CD4-positive, alpha-beta T cell treated with Interferon gamma for 1 hour (primary cell): ENCODE measurements around the gene QRICH2.
"Not testable (repeated sequence)": the region's sequence is repeated elsewhere in the genome, so short reads cannot be mapped to it uniquely, and the experiment has no call there.

ENCODE experiments used
- DNase-seq: peaks from one replicate; pipeline ENCODE4 v3.0.0-alpha.2; 2020

QRICH2 gene

DNA sequence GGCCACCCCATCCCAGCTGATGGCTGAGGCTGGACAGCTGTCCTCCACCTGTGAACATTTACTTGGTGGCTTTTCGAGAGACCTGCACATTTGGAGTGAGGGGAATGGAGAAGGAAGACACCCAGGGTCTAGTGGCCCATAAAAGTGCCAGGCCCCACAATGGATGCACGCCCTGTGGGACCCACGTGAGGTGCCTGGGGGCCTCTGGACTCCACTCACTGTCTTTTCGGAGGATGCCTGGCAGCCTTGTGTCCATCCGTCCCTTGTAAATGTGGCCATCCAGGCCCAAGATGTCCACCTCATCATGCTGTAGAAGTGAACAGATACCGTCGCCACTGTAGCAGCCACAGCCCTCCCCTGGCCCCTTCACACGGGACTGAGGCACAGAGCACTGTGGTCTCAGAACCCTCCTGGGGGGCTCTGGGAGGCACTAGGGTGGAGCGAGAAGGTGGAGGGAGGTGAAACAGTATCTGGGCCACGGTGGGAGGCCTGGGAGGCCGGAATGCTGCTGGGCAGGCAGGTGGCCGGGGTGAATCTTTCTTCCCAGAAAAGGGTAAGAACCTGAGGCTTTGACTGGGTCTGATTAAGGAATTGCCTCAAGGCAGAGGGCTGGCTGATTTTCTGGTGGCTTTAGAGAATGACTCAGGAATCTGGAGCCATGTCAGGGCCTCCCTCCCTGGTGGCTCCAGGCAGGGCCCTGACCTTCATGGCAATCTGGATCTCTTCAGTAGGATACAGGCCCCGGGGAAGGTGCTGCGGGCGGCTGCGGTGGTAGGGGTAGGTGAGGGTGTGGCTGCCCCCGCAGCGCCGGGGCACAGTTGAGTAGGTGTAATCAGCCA lies 31.4 kb downstream of the QRICH2 start:
- no peak for DNase-seq

DNA sequence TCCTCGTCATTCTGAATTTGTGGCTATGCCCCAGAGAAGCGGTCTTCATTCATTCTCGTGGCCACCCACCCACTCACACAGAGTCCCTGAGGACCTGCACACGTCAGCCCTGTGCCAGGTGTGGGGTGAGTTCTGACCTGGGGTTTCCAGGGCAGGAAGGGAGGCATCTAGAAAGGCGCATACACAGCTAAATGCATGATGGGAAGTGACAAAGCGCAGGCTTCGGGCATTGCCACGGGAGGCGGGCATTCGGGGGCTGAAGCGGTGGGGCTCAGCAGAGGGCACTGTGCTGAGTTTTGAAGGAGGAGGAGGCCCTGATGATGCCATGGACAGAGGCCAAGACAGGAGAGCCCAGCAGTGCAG lies 32.0 kb downstream of the QRICH2 start:
- DNase-seq = no peak

DNA sequence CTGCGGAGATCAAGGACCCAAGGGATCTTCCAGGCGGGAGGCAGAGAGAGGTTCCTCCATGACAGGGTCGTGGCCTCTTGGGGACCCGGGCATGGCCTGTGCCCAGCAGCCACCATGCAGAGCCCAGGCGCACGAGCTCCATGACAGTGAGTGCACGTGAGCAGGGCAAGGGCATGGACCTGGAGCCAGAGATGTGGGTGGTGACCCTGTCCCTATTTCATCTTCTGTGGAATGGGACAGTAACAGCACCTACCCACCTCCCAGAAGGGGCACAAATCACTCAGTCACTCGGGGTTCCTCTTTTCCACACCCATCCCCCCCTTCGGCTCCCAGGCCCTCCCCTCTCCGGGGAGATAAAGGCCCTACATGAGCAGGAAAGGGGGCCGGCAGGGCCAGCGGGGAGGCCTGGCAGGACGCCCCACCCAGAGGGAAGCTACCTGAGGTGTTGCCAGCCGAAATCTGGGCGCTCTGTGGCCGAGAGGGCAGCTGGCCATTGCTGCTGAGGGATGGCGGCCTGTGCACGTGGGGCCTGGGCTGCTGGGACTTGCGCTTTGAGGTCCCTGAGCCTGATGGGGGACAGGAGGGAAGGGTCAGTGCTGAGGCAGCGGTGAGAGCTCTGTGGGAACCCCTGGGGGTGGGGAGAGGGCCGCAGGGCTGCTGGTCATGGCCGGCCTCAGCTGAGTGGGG lies 32.6 kb downstream of the QRICH2 start:
- no peak for DNase-seq

DNA sequence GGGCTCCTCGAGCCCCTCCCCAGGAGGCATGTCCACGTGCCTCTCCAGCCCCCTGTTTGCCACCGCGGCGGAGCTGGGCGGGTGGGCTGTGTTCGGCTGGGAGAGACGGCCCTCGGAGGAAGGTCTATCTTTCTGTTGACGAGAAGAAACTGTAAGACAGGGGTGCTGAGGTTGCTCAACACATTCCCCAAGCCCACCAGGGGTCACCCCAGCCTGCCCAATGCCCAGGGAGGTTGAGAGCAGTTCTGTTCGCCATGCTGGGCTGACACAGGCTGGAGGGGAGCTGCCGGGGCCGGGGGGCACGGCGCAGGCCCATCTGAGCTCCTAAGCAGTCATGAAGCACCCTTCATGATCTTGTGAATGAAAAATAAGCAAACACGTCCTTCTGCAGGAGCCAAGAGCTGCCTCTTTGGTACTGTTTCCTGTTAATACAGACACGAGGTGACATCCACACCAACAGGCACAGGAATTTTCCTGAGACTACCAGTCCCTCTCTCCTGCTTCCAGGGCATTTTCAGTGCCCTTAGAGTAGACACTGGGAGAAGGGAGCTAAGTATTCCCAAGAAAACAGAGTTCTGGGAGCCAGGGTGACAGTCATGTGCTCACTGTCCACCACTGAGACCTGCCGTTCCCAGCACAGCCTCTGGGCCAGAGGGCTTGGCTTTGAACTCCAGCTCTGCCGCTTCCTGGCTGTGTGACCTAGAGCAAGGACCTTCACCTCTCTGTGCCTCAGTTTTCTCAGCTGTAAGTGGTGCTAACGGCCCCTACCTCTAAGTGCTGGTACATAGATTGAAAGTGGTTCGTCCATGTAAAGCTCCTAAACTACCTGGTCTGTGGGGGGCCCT lies 33.7 kb downstream of the QRICH2 start:
- no peak for DNase-seq

DNA sequence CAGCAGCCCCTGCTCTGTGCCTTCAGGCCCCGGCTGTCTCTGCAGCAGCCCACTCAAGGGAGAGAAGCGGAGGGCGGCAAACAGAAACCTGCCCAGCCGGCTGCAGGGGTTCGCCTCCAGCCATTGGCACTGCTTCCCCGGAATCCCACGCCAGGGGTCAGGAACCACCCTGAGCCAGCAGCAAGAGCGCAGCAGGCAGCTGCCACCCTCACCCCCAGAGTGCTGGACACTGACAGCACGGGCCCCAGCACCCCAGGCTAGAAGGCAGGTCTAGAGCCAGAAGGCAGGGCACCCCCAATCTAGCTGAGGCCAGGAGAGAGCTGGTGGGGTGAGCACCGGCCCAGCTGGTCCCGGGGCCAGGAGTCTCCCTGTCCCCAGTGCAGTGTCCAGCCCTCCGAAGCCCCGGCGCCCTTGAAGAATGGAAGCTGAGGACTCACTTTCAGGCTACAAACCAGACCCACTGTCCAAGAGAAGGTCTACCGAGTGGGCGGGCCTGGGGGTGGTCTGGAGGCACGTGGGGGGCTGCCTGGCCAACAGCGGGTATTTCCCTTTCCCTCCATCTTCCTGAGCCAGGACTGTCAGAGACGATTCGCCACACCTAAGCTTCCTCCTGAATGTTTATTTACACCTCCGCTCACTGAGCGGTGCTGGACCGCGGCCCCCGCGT lies 34.5 kb downstream of the QRICH2 start:
- no peak for DNase-seq

DNA sequence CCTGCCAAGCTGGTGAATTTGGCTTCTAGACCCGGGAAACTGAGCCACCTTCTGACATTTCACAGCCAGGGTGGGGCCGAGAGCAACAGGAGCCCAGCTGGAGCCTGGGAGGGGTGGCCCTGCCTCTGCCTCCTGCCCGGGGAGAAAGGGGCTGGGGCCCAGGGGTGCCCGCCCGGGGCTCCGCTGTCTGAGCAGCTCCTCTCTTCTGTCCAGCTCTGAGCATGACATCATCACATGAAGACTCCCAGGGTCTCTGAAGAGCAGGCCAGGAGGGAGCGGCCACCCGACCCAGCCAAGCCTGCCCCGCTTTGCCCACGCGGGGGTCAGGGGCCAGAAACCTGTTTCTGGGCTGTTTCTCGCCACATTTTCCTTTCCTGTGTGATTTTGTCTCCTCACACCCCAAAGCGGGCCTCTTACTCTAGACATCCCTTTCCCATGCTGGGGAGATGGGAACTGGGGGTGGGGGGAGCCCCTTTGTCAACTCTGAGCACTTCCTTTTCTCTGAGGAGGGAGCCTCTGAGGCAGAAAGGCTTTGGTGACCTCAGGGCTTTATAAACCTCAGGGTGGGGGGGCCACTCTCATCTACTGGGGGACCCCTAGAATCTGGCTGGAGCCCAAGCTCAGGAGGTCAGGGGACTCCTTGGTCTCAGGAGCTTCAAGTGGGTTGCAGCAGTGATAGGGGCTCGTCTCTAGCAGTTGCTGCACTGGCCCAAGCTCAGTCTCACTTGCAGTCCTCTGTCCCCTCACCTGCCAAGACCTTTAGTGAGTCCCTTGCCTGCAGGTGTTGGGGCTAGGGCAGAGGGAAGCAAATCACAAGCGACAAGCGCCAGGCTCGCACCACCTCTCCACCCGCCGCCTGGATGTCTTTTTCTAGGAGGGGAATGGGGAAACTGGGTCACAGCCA lies 35.3 kb downstream of the QRICH2 start:
- peak; percentile 48 for DNase-seq

DNA sequence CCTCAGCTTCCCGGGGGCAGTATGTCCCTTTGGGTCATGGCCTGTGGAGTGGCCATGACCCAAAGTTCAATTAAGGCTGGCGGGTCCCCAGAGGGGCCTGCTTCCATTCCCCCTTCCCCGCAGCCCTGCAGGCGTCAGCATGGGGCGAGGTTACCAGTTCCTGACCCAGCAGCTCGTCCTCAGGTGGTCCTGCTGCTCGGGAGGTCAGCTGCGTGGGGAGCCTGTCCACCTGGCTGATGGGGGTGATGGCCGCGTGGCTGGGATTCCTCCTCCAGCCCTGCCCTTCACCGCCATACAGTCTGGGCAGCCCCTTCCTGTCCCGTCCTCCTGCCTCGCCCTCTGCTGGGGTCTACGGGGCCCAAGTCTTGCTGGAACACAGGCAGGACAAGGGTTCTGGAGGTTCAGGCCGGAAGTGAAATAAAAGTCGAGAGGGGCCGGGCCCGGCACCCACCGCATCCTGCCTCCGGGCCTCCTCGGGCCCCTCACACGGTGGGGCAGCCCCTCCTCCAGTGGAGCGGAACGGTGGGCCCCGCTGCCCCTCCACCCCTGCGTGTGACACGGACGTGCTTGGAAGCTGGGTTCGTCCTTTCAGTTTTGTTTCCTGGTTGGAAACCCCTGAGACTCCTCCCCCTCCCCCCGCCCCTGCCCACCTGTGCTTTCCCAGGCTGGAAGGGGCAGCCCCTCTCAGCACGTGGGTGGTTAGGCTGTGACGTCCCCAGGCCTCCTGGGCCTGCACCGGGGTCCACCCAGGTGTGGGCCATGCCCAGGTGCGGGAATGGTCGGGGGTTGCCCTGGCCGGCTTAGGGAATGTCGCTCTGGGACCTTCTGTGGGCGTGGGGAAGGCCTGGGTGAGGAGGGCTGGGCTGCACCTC lies 36.2 kb downstream of the QRICH2 start:
- DNase-seq = peak; percentile 90

DNA sequence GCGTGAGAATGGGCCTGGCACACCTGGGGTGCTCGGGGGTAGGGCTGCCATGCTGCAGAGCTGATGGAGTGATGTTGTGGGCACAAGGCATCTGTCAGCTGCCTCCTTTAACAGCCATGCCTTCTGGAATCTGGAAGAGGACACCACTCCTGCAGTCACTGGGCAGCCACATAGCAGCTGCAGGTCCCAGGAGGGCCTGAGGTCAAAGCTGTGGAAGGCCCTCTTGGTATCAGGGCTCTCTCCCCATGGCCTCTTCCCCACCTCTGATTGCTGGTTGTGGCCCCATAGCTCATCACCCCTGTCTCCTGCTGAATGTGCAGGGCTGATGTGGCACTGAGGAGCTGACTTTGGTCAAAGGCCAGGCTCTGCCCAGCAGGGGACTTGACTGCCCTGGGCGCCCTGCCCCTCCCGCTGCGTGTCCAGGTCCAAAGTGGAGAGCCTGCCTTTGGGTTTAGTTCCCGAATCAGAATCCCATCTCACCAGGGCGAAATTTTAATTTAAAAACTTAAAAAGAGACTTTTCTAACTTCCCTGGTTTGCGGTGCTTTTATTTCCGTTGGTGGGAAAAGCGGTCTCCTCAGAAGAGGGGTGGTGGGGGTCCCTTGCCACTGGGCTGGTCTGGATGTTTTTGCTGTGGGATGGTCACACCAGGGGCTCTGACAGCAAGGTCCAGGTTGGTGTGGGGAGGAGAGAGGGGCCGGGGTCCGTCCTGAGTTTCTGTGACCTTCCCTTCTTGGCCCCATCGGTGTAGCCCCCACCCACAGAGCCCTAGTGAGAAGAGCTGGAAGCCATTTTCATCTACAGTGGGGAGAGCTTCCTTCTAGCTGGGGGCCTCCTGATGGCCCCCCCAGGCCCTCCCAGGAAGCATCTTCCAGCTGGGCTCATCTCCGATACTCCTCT lies 37.1 kb downstream of the QRICH2 start:
- no peak for DNase-seq

DNA sequence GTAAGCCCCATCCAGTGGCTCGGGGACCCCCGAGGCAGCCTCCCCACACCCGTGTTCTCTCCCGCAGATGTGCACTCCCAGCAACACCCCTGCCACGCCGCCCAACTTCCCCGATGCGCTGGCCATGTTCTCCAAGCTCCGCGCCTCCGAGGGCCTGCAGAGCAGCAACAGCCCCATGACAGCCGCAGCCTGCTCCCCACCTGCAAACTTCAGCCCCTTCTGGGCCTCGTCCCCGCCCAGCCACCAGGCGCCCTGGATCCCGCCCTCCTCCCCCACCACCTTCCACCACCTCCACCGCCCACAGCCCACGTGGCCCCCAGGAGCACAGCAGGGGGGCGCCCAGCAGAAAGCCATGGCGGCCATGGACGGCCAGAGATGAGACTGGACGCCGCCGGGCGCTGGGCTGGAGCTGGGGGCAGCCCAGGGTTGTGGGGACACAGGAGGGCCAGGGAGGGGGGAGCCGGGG lies 37.9 kb downstream of the QRICH2 start:
- DNase-seq = no peak

DNA sequence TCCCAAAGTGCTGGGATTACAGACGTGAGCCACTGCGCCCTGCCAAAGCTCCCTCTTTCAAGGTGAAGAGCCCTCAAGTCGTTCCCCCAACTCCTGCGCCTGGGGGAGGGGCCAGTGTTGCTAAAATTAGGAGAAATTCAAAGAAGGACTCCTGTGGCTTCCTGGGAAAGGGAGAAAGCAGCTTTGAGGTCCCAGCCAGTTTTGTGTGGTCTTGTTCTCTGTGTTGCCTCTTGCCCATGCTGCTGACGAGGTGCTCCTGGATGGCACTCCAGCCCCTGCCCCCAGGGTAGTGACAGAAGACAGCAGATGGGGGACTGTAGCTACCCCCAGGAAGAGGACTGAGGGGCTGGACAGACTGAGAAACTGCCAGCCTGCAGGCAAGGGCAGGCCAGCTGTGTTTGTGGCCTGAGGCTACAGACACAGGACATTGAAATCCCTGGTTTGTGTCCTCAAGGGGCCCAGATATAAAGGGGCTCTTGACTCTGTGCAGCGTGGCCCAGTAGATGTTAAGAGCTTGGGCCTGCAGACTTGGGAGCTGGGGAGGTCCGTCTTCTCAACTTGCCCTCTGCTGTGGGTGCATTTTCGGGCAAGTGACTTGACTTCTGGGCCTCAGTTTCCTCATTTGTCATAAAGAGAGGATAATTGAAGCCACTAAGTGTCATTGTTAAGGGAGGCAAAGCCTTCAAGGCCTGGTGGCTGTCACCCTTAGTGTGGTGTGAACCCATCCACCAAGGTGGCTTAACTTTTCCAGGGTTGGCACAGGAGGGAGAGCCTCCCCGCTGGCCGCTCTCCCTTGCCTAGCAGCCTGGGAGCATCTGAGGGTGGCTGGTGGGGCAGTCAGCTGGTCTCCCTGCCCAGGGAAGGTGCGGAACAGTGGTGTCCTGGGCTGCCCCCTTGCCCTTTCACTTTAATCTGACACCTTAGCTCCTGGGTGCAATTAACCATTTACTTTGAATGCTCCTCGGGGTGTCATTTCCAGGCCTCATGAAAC lies 38.8 kb downstream of the QRICH2 start:
- DNase-seq = no peak

DNA sequence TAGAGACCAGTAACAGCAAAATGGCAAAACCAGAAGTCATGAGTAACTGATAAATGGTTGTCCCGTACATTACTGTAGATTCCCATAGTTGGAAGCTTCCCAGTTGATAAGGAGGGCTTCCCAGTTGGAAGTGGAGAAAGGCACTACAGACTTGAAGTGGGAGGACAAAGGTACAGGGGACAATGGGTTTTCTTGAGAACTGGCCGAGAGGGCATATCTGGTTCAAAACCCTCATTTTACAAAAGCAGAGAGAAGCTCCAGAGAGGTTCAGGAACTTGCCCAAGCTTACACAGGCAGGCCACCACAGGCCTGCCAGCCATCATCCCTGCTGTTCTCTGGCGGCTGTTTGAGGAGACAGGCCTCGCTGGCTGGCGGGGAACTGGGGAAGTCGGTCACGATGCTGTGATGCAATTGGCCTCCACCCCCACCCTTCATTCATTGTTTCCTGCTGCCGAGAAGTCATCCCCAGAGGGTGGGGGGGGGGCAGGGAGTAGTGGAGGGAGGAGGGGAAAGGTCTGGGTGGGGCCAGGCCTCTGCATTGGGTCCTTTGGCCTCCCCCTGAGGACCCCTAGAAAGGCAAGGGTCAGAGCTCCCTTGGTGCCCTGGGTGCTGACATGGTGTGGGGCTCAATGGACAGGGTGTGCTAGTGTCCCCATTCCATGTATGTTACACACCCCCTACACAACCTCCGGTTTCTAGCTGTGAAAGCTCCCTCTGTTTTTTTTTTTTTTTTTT lies 39.9 kb downstream of the QRICH2 start:
- peak; percentile 84 for DNase-seq

DNA sequence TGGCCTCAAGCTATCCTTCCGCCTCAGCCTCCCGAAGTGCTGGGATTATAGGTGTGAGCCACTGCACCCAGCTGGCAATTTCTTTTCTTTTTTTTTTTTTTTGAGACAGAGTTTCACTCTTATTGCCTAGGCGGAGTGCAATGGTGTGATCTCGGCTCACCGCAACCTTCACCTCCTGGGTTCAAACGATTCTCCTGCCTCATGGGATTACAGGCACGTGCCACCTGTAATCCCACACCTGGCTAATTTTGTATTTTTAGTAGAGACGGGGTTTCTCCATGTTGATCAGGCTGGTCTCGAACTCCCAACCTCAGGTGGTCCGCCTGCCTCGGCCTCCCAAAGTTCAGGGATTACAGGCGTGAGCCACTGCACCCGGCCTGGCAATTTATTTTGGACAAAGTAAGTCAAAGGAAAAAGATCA lies 40.5 kb downstream of the QRICH2 start:
- not testable (repeated sequence) for DNase-seq

DNA sequence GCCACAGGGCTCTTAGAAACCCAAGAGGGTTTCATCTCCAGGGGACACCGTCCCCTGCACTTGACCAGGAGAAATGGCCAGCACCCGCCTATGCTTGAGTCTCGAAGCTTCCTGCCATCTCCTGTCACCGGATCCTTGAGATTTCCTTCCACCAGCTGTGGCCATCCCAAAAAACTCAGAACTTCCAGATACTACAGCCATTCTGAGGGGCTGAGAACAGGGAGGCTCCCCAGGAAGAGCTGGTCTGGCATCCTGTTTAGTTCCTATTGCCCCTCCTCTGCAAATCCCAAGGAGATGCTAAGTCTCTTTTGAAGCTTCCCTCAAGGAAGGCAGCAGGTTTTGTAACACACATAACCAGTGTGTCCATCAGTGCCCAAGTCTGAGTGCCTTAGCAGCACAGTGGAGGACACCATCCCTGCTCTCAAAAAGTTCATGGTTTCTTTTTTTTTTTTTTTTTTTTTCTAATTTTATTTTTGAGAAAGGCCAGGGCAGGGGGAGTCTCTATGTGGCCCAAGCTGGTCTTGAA lies 41.0 kb downstream of the QRICH2 start:
- no peak for DNase-seq

DNA sequence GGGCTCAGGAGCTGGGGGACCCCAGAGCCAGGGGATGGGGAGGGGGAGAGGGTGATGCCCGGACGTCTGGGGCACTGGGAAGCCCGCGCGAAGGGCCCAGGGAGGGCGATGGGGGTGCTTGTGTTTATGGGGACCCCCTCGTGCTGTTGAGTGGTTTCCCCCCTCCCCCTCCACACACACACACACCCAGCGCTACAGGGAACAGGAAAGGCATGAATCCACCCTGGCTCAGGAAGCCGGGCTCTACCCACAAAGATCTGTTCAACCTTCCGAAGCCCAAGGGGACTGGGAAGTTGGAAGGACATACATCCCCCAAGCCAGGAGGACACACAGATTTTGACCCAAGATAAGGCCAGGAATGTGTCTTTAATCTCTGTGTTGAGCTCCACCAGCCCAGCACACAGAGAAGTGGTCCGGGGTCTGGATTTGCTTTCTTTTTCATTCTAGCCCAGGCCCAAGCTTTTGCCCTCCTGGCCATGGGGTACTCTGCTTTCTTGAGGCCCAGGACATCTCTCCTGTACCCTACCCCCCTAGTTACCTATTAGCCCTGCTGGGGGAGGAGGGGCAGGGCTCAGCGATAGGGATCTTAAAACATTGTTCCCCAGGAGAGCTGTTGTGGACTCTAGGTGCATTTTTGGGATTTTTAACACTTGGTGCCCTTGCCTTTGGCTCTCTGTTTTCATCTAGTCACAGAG lies 41.7 kb downstream of the QRICH2 start:
- no peak for DNase-seq

DNA sequence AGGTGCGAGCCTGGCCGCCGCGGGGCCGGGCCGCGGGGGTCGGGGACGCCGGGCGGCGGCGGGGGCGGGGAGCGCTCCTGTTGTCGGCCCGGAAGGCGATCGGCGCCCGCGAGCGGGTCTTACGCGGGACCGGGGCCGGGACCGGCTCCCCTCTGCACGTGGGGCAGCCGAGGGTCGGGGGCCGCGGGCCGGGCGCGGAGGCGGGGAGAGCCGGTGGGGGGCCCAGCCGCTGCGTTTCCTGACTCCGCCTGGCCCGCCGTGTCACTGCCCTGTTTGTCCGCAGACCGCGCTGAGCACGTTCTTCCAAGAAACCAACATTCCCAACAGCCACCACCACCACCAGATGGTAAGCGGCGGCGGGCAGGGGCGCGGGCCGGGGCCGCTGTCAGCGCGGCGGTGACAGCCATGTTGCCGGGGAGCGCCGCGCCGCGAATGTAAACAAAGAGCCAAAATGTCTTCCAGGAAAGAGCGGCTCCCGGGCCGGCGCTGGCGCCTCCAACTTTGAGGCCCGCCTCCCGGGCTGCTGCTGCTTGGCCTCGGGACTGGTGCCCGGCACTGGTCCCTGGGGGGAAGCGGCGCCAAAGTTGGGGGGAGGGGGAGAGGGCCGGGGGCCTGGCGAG lies 42.3 kb downstream of the QRICH2 start:
- no peak for DNase-seq
